Activated T-cell treated with anti-CD3 and anti-CD28 coated beads, Interleukin-2, amount 50 U/mL, for 4 hours (primary cell): ENCODE results near the gene HOXA3. TPM values are rescaled to one million over a fixed set of nuclear protein-coding genes. Genes with fewer than 3 reads are reported as not detected.

Experiments used
- ATAC-seq, 2 donors: fragments of 200-7000 bp; cut with Tn5 transposase; one replicate each; pipeline ENCODE4 v1.10.0; 2021
- DNase-seq: peaks from one replicate; pipeline ENCODE4 v3.0.0-alpha.2; 2020
- H3K27me3 Mint-ChIP-seq: one replicate; pipeline ENCODE4 v1.8.0; 2021; ENCODE audit warnings: low read depth, mixed read lengths
- H3K36me3 Mint-ChIP-seq: one replicate; pipeline ENCODE4 v1.8.0; 2022; ENCODE audit warnings: mixed read lengths; ENCODE audit not compliant: insufficient read depth
- H3K4me1 Mint-ChIP-seq: one replicate; pipeline ENCODE4 v1.8.0; 2021; ENCODE audit warnings: low read depth, mixed read lengths
- H3K4me3 Mint-ChIP-seq: one replicate; pipeline ENCODE4 v1.8.0; 2021; ENCODE audit warnings: mild to moderate bottlenecking, moderate library complexity, mixed read lengths
- H3K9me3 Mint-ChIP-seq: one replicate; pipeline ENCODE4 v1.8.0; 2021; ENCODE audit warnings: mixed read lengths
- total RNA-seq, 3 donors: library from RNA; stranded (reverse); gene quantifications; one replicate each; pipeline ENCODE4 v1.2.1, GENCODE V29; 2021

The HOXA3 gene
- total RNA-seq, 3 donors from 2014 or later, result not detected

DNA sequence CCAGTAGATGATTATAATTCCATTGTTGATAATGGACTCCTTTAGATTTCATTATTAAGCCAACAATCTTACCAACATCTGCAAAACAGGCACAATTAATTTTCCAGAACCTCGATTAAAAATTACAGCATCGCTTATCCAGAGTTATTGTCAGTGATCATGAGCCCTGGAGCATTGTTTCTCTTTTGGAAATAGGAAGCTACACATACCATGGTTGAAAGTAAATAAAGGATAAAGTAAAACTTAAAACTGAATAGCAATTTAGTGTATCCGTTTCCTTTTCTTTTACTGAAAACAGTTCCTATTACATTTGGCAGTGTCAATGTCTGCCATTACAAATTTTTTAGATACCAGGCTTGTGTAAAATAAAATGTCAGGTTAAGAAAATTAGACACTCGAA, 40.0 kb downstream of the HOXA3 start:
- ATAC-seq (no peak), DNase-seq (no peak)
- Mint-ChIP-seq H3K4me3 (no peak overlapping the region), H3K27me3 (peaks cover 23% of the 10 kb centered on the region), H3K4me1 (no peaks in the 10 kb centered on the region), H3K36me3 (no peaks in the 10 kb centered on the region), H3K9me3 (no peaks in the 10 kb centered on the region)

DNA sequence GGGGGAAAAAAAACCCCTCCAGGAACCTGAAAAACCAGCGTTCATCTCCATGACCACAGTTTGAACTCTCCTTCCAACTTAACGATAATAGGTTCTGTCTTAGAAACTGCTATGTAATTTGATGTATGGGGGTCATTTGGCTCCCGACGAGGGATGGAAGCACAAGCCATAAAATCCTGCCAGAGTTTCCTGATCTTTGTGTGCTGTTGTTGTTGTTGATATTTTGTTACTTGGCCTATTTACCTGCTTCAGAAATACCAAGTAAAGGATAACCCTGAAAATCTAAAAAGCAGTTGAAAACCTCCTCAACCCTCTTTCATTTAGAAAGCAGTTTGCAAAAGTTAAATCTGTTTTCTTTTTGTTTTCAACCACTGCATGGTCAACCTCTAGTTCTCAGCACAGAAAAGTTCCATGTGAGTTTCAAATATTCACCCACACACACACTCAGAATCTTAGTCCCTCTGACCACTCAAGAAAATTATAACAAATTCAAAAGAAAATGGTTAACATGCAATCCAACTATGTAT, 40.6 kb downstream of the HOXA3 start:
- Mint-ChIP-seq H3K27me3 (peaks cover 23% of the 10 kb centered on the region), H3K36me3 (no peaks in the 10 kb centered on the region), H3K4me1 (no peaks in the 10 kb centered on the region), H3K4me3 (no peak overlapping the region), H3K9me3 (no peaks in the 10 kb centered on the region)
- DNase-seq (no peak), ATAC-seq (no peak)

DNA sequence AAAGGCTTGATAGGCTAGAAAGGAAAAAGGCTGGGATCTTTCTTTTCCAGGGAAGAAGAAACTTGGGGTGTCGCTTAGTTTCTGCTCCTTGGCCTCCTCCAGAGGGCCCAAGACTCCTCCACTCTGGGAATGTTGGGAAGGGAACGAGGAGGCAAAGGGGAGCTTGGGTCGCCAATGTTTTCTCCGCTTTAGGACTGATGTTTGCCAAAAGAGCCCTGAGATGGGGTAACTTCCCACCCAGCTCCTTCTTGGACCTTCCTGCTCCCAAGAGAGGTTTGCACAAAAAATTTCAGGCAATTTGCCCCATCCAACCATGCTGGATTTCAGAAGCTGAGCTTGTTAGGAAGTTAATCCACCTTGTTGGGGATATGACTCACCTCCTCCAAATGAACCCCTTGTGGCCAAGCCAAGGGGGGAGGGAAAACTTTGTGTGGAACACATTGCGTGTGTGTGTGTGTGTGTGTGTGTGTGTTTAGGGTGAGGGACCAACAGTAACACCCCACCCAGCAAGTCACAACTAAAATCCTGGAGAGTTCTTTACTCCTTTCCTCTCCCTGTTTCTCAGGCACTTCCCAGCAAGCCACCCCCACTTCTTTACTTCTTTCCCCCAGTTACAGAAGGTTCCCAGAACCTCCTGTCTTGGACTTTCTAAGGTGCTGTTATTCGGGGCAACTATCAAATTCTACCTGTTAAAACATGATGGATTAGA, 41.2 kb downstream of the HOXA3 start:
- Mint-ChIP-seq H3K36me3 (no peaks in the 10 kb centered on the region), H3K27me3 (peaks cover 23% of the 10 kb centered on the region), H3K4me1 (no peaks in the 10 kb centered on the region), H3K4me3 (no peak overlapping the region), H3K9me3 (no peaks in the 10 kb centered on the region)
- ATAC-seq (no peak), DNase-seq (no peak)

DNA sequence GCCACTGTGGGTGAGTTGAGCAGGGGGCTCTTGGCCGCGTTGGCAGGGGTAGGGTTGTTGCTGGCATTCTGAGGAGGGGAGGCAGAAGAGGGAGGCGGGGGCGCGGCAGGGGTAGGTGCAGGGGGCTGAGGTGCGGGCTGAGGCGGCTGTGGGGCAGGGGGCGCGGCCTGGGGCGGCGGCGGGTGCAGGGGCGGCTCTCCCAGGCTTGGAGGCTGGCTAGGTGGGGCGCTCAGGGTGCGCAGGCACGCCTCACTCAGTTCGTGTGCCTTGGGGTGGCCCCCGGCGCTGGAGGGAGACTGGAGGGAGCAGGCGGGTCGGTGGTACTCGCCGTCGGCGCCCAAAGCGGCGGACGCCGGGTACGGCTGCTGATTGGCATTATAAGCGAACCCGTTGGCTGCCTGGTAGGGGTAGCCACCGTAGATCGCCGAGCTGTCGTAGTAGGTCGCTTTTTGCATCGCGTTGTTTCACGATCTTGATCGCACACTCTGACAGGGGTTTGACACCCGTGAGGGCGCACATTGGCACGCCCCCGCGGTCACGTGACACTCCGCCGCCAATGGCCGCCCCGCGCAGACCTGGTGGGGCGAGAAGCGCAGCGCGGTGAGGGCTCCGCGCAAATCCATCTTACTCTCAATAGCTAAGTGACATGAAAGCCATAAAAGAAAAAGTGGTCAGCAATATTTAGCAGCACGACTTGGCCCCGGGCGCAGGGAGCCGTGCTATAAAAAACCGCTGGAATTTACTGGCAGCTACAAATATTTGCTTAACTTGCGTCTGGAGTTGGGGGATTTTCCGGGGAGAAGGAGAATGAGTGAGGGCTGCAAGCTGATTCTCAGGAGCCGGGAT, 42.0 kb downstream of the HOXA3 start:
- ATAC-seq, result no peak
- H3K4me1 Mint-ChIP-seq, result no peaks in the 10 kb centered on the region

GRCh38 chr7:27109466-27110185, 42.8 kb downstream of the HOXA3 start:
- H3K4me1 Mint-ChIP-seq, result no peaks in the 10 kb centered on the region
- ATAC-seq (no peak), DNase-seq (no peak)
- H3K9me3 Mint-ChIP-seq, result no peaks in the 10 kb centered on the region
- H3K36me3 Mint-ChIP-seq, result no peaks in the 10 kb centered on the region
- H3K4me3 Mint-ChIP-seq, result no peak overlapping the region
- H3K27me3 Mint-ChIP-seq, result peaks cover 30% of the 10 kb centered on the region

More for the DNA sequence above, 42.0 kb downstream of the HOXA3 start:
- Mint-ChIP-seq H3K9me3 (no peaks in the 10 kb centered on the region), H3K36me3 (no peaks in the 10 kb centered on the region), H3K4me3 (no peak overlapping the region), H3K27me3 (peaks cover 29% of the 10 kb centered on the region)
- no peak for DNase-seq

DNA sequence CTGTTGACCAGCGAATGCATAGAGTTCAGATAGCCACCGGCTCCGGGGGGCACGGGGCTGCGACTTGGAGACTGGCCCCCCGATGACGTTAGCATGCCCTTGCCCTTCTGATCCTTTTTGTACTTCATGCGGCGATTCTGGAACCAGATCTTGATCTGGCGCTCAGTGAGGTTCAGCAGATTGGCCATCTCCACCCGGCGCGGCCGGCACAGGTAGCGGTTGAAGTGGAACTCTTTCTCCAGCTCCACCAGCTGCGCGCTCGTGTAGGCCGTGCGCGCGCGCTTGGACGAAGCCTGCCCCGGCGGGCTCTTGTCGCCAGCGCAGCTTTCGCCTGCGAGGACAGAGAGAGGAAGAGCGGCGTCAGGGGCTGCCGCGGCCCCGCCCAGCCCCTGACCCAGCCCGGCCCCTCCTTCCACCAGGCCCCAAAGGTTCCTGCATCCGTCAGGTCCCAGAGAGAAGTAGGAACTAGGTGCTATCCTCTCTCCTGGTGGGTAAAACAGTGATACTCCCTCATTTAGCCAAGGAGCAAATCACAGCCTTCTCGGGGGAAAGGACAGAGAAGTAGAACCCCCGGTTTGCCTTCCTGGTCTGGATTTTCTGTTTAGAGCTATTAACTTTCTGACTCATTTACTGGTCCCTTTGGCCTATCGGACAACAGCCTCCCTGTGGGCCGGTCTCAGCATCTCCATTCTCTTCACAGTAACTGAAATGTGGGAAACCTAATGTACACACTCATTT, 43.8 kb downstream of the HOXA3 start:
- peaks cover 36% of the 10 kb centered on the region for H3K27me3 Mint-ChIP-seq
- no peak overlapping the region for H3K4me3 Mint-ChIP-seq
- H3K4me1 Mint-ChIP-seq, result no peaks in the 10 kb centered on the region
- no peak for ATAC-seq
- DNase-seq, result no peak
- no peaks in the 10 kb centered on the region for H3K36me3 Mint-ChIP-seq
- no peaks in the 10 kb centered on the region for H3K9me3 Mint-ChIP-seq

GRCh38 chr7:27107391-27108381, 44.7 kb downstream of the HOXA3 start:
- ATAC-seq, result no peak

DNA sequence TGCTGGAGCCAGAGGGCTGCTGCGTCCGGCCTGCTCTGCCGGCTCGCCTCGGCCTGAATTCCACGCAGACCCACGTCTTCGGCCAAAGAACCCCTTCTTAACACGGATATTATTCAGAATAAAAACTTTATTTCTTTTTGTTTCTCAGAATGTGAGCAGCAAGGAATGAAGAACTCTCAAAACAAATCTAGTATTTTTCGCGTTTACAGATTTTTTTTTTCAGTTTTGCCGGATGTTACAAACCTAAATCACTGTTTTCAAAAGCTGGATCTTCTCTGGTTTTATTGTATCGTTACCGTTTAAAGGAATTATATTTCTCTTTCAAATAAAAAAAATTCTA, 45.5 kb downstream of the HOXA3 start:
- peaks cover 9% of the 10 kb centered on the region for H3K4me1 Mint-ChIP-seq
- peaks cover 46% of the 10 kb centered on the region for H3K27me3 Mint-ChIP-seq
- no peaks in the 10 kb centered on the region for H3K36me3 Mint-ChIP-seq
- no peak overlapping the region for H3K4me3 Mint-ChIP-seq
- no peaks in the 10 kb centered on the region for H3K9me3 Mint-ChIP-seq
- DNase-seq (no peak), ATAC-seq (no peak)

More at GRCh38 chr7:27107391-27108381, 44.7 kb downstream of the HOXA3 start:
- H3K4me3 Mint-ChIP-seq, result no peak overlapping the region
- H3K27me3 Mint-ChIP-seq, result peaks cover 43% of the 10 kb centered on the region
- peaks cover 4% of the 10 kb centered on the region for H3K4me1 Mint-ChIP-seq
- no peak for DNase-seq
- no peaks in the 10 kb centered on the region for H3K36me3 Mint-ChIP-seq
- H3K9me3 Mint-ChIP-seq, result no peaks in the 10 kb centered on the region

GRCh38 chr7:27106181-27106900, 46.0 kb downstream of the HOXA3 start:
- Mint-ChIP-seq H3K4me3 (no peak overlapping the region), H3K4me1 (peaks cover 12% of the 10 kb centered on the region), H3K9me3 (no peaks in the 10 kb centered on the region), H3K36me3 (no peaks in the 10 kb centered on the region), H3K27me3 (peaks cover 46% of the 10 kb centered on the region)
- no peak for ATAC-seq
- no peak for DNase-seq

- H3K36me3 Mint-ChIP-seq, result peaks cover 6% of the 10 kb centered on the region
- peaks cover 55% of the 10 kb centered on the region for H3K27me3 Mint-ChIP-seq
- H3K9me3 Mint-ChIP-seq, result no peaks in the 10 kb centered on the region
- peaks cover 12% of the 10 kb centered on the region for H3K4me1 Mint-ChIP-seq
- ATAC-seq, result no peak
- no peak for DNase-seq
- no peak overlapping the region for H3K4me3 Mint-ChIP-seq
Measured at GRCh38 chr7:27105301-27106031, 46.9 kb downstream of the HOXA3 start.

DNA sequence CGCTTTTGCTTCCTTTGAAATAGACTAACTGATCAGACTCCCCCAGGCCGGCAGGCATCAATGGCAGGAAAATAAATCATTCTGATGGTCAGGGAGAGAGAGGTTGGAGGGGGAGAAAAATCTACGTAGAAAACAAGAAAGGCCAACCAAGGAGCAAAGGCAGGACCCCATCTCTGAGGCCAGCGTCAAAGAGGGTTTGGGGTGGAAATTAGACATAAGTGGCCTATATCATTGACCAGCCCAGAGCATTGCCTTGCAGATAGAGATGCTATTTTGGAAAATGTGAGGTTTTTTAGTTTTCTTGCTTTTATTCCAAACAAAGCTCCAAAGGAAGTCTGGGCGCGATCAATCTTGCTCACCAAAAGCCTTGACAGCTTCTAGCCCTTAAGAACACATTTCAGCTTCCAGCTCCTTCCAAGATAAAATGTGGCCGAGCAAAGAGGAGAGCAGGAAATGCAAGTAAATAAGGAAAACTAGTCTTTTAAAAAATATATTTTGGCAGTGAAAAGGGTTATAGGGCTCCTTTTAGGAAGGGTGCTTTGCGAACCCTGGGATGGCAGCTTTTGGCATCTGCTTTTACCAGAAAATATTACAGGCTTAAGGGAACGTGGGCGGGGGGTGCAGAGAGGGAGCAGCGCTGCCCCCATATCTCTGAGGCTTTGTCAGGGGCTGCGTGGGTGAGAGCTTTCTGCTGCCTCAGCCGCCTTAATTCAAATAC, 47.9 kb downstream of the HOXA3 start:
- ATAC-seq (no peak), DNase-seq (no peak)
- Mint-ChIP-seq H3K4me1 (peaks cover 12% of the 10 kb centered on the region), H3K36me3 (peaks cover 14% of the 10 kb centered on the region), H3K9me3 (no peaks in the 10 kb centered on the region), H3K4me3 (no peak overlapping the region), H3K27me3 (peaks cover 61% of the 10 kb centered on the region)
